Measurements from ENCODE around the gene MYO15B.

The MYO15B gene

GRCh38 chr17:75553295-75554110, 34.1 kb upstream of the MYO15B start:
- H3K4me3 Mint-ChIP-seq = no peak overlapping the region
- H3K27ac Mint-ChIP-seq = no peak overlapping the region
- no peaks in the 10 kb centered on the region for H3K9me3 Mint-ChIP-seq (ENCODE audit: low read depth)
- no peaks in the 10 kb centered on the region for H3K36me3 Mint-ChIP-seq
- H3K4me1 Mint-ChIP-seq (ENCODE audit: low read depth) = no peaks in the 10 kb centered on the region
- no peaks in the 10 kb centered on the region for H3K27me3 Mint-ChIP-seq

GRCh38 chr17:75555679-75556153, 31.9 kb upstream of the MYO15B start:
- H3K9me3 Mint-ChIP-seq (ENCODE audit: low read depth) = no peaks in the 10 kb centered on the region
- no peaks in the 10 kb centered on the region for H3K36me3 Mint-ChIP-seq
- no peak overlapping the region for H3K27ac Mint-ChIP-seq
- no peak overlapping the region for H3K4me3 Mint-ChIP-seq
- H3K27me3 Mint-ChIP-seq = no peaks in the 10 kb centered on the region
- no peaks in the 10 kb centered on the region for H3K4me1 Mint-ChIP-seq (ENCODE audit: low read depth)

- H3K9me3 Mint-ChIP-seq (ENCODE audit: low read depth) = no peaks in the 10 kb centered on the region
- no peaks in the 10 kb centered on the region for H3K27me3 Mint-ChIP-seq
- H3K4me1 Mint-ChIP-seq (ENCODE audit: low read depth) = no peaks in the 10 kb centered on the region
- no peak overlapping the region for H3K27ac Mint-ChIP-seq
- H3K36me3 Mint-ChIP-seq = no peaks in the 10 kb centered on the region
- H3K4me3 Mint-ChIP-seq = no peak overlapping the region
These were observed 30.3 kb upstream of the MYO15B start for GRCh38 chr17:75557075-75557851.

- no peaks in the 10 kb centered on the region for H3K9me3 Mint-ChIP-seq (ENCODE audit: low read depth)
- H3K4me1 Mint-ChIP-seq (ENCODE audit: low read depth) = no peaks in the 10 kb centered on the region
- no peaks in the 10 kb centered on the region for H3K27me3 Mint-ChIP-seq
- no peaks in the 10 kb centered on the region for H3K36me3 Mint-ChIP-seq
- no peak overlapping the region for H3K27ac Mint-ChIP-seq
- H3K4me3 Mint-ChIP-seq = no peak overlapping the region
These were observed 29.5 kb upstream of the MYO15B start for GRCh38 chr17:75557852-75558665.

- Mint-ChIP-seq H3K36me3 (no peaks in the 10 kb centered on the region), H3K27me3 (no peaks in the 10 kb centered on the region), H3K27ac (no peak overlapping the region), H3K4me3 (no peak overlapping the region), H3K9me3 (ENCODE audit: low read depth) (no peaks in the 10 kb centered on the region), H3K4me1 (ENCODE audit: low read depth) (no peaks in the 10 kb centered on the region)
These were observed 28.7 kb upstream of the MYO15B start for GRCh38 chr17:75558666-75559530.

GRCh38 chr17:75559958-75560533, 27.6 kb upstream of the MYO15B start:
- H3K27ac Mint-ChIP-seq = no peak overlapping the region
- no peak overlapping the region for H3K4me3 Mint-ChIP-seq
- no peaks in the 10 kb centered on the region for H3K36me3 Mint-ChIP-seq
- no peaks in the 10 kb centered on the region for H3K9me3 Mint-ChIP-seq (ENCODE audit: low read depth)
- H3K4me1 Mint-ChIP-seq (ENCODE audit: low read depth) = no peaks in the 10 kb centered on the region
- no peaks in the 10 kb centered on the region for H3K27me3 Mint-ChIP-seq

- H3K4me1 Mint-ChIP-seq (ENCODE audit: low read depth) = no peaks in the 10 kb centered on the region
- H3K4me3 Mint-ChIP-seq = no peak overlapping the region
- peaks cover 4% of the 10 kb centered on the region for H3K36me3 Mint-ChIP-seq
- no peaks in the 10 kb centered on the region for H3K9me3 Mint-ChIP-seq (ENCODE audit: low read depth)
- H3K27me3 Mint-ChIP-seq = no peaks in the 10 kb centered on the region
- H3K27ac Mint-ChIP-seq = no peak overlapping the region
These were observed 25.5 kb upstream of the MYO15B start for GRCh38 chr17:75561927-75562603.

- no peak overlapping the region for H3K4me3 Mint-ChIP-seq
- H3K9me3 Mint-ChIP-seq (ENCODE audit: low read depth) = no peaks in the 10 kb centered on the region
- peaks cover 4% of the 10 kb centered on the region for H3K36me3 Mint-ChIP-seq
- no peak overlapping the region for H3K27ac Mint-ChIP-seq
- no peaks in the 10 kb centered on the region for H3K4me1 Mint-ChIP-seq (ENCODE audit: low read depth)
- no peaks in the 10 kb centered on the region for H3K27me3 Mint-ChIP-seq
These were observed 24.4 kb upstream of the MYO15B start for GRCh38 chr17:75563063-75563758.

GRCh38 chr17:75564195-75564594, 23.4 kb upstream of the MYO15B start:
- Mint-ChIP-seq H3K4me3 (no peak overlapping the region), H3K9me3 (ENCODE audit: low read depth) (no peaks in the 10 kb centered on the region), H3K27ac (no peak overlapping the region), H3K4me1 (ENCODE audit: low read depth) (no peaks in the 10 kb centered on the region), H3K36me3 (peaks cover 4% of the 10 kb centered on the region), H3K27me3 (no peaks in the 10 kb centered on the region)

GRCh38 chr17:75565066-75565465, 22.5 kb upstream of the MYO15B start:
- H3K4me3 Mint-ChIP-seq = no peak overlapping the region
- H3K27ac Mint-ChIP-seq = no peak overlapping the region
- H3K9me3 Mint-ChIP-seq (ENCODE audit: low read depth) = no peaks in the 10 kb centered on the region
- H3K27me3 Mint-ChIP-seq = no peaks in the 10 kb centered on the region
- no peaks in the 10 kb centered on the region for H3K4me1 Mint-ChIP-seq (ENCODE audit: low read depth)
- H3K36me3 Mint-ChIP-seq = peaks cover 4% of the 10 kb centered on the region

GRCh38 chr17:75565618-75566017, 22.0 kb upstream of the MYO15B start:
- no peaks in the 10 kb centered on the region for H3K27me3 Mint-ChIP-seq
- peaks cover 4% of the 10 kb centered on the region for H3K36me3 Mint-ChIP-seq
- no peak overlapping the region for H3K27ac Mint-ChIP-seq
- no peaks in the 10 kb centered on the region for H3K9me3 Mint-ChIP-seq (ENCODE audit: low read depth)
- no peaks in the 10 kb centered on the region for H3K4me1 Mint-ChIP-seq (ENCODE audit: low read depth)
- no peak overlapping the region for H3K4me3 Mint-ChIP-seq

- H3K27me3 Mint-ChIP-seq = no peaks in the 10 kb centered on the region
- H3K9me3 Mint-ChIP-seq (ENCODE audit: low read depth) = no peaks in the 10 kb centered on the region
- H3K4me1 Mint-ChIP-seq (ENCODE audit: low read depth) = no peaks in the 10 kb centered on the region
- no peak overlapping the region for H3K27ac Mint-ChIP-seq
- H3K36me3 Mint-ChIP-seq = peaks cover 4% of the 10 kb centered on the region
- no peak overlapping the region for H3K4me3 Mint-ChIP-seq
These were observed 21.2 kb upstream of the MYO15B start for GRCh38 chr17:75566416-75566815.

GRCh38 chr17:75566834-75567233, 20.8 kb upstream of the MYO15B start:
- no peaks in the 10 kb centered on the region for H3K9me3 Mint-ChIP-seq (ENCODE audit: low read depth)
- H3K27me3 Mint-ChIP-seq = no peaks in the 10 kb centered on the region
- no peak overlapping the region for H3K27ac Mint-ChIP-seq
- no peaks in the 10 kb centered on the region for H3K4me1 Mint-ChIP-seq (ENCODE audit: low read depth)
- peaks cover 4% of the 10 kb centered on the region for H3K36me3 Mint-ChIP-seq
- H3K4me3 Mint-ChIP-seq = no peak overlapping the region
